Right kidney (tissue), 1 donor: ENCODE measurements around the gene THG1L.
"Not testable (repeated sequence)": the region's sequence is repeated elsewhere in the genome, so short reads cannot be mapped to it uniquely, and the experiment has no call there.

Experiments
- DNase-seq: peaks from one replicate; pipeline ENCODE4 v3.0.0-alpha.2; 2016

The THG1L gene

GRCh38 chr5:157722895-157723294 is 8.3 kb upstream of the THG1L start:
- DNase-seq, result not testable (repeated sequence)

GRCh38 chr5:157726607-157727006 is 4.6 kb upstream of the THG1L start:
- not testable (repeated sequence) for DNase-seq

GRCh38 chr5:157727858-157728257 is 3.4 kb upstream of the THG1L start:
- DNase-seq, result not testable (repeated sequence)

GRCh38 chr5:157729858-157730257 is 1.4 kb upstream of the THG1L start:
- DNase-seq, result no peak

DNA sequence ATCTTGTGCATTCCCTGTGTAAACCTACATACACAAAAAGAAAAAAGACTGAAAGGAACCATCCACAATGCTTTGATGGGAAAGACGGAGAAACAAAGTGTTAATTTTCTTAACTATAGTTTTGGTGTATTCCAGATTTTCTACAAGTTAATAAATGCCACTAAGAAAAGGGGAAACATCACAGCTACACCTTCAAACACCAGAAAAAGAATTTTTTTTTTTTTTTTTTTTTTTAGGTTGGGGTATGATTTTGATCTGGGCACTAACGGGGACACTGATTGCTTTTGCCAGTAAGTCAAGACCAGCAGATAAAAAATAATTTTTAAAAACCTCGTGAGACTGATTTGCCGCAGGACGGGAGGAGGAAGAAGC is 334 bp upstream of the THG1L start:
- DNase-seq, result no peak

DNA sequence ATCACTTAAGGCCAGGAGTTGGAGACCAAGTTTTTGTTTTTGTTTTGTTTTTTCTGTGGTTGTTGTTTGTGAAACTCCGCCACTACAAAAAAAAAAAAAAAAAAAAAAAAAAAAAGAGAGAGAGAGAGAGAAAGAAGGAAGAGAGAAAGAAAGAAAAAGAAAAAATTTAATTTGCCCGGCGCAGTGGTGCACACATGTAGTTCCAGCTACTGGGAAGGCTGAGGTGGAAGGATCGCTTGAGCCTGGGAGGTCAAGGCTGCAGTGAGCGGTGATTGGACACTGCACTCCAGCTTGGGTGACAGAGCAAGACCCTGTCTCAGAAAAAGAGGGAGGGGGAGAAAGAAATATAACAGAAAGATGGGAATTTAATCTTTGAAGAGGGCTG is 902 bp downstream of the THG1L start:
- DNase-seq, result no peak

DNA sequence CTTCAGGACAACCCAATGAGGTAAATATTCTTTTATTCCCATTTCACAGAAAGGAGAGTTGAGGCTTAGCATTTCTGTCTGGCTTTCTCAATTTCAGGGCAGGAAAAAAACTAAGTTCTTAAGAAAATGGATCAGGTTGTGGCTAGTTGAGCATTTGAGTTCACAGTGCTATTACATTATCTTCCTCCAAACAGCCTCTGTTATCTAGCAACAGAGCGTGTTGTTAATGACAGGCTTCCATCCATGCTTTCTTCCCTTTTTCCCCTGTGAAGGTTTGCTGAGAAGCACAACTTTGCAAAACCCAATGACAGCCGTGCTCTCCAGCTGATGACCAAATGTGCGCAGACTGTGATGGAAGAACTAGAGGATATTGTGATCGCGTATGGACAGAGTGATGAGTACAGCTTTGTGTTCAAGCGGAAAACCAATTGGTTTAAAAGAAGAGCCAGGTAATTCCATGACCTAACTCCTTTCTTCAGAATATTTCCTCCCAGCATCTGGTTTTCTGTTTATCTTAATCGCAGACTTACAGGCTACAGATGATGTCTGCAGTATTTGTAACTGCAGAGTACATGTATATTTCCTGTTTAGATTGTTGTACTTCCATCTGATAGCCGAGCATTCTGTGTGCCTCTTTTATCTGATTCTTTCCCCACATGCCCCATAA is 1.5 kb downstream of the THG1L start:
- no peak for DNase-seq

GRCh38 chr5:157734436-157734835 is 3.2 kb downstream of the THG1L start:
- DNase-seq, result no peak

DNA sequence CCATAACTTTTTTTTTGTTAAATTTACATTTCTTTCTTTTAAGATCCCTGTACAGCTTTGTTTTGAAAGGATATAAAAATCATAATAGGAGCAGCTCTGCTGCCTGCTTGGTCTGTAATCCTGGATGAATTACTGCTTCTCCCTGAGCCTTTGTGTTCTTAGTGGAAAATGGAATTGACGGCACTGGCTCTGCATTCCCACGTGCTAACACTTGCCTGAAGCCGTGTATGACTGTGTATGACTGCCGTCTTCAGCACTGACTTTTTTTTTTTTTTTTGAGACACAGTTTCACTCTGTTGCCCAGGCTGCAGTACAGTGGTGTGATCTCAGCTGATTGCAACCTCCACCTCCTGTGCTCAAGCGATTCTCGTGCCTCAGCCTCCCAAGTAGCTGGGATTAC is 4.8 kb downstream of the THG1L start:
- no peak for DNase-seq

DNA sequence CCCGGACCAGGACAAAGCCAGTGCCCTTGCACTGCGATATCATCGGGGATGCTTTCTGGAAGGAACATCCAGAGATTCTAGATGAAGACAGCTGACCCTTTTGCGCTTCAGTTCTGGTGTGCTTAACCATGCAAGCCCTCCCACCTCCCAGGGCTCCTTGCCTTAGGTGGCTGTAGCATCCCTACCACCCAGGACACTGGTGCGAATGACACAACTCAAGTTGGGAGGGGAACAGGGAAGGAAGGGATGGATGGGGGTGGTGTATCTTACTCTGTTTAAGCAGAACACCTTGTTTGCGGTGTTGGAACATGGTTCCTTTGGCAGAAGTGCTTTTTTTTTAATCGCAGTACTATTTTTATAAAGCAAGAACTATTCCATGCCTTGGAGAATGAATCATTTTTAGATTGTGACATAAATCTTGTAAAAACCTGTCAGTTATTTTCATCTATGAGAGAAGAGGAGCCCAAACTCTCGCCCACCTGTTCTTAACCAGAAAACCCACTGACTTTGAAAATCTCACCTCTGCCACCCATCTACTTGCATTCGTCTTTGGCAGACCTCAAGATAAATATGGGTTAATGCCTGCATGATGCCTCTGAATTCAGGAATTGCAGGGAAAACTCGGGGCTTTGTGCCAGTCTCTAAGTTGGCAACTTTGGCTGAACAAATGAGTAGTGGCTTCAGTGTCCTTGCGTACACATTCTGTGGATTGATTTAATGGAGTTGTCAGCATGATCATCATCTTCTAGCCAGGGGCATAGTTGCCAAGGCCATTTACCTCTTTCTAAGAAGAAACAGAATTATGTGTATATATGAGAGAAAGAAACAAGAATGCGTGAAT is 8.4 kb downstream of the THG1L start:
- no peak for DNase-seq

- no peak for DNase-seq
These were observed 9.0 kb downstream of the THG1L start for GRCh38 chr5:157740229-157740610.

- no peak for DNase-seq
These were observed 9.9 kb downstream of the THG1L start for GRCh38 chr5:157741131-157741530.

GRCh38 chr5:157743163-157744050 is 12.2 kb downstream of the THG1L start, which contains the start of gene LSM11:
Gene LSM11 (plus strand): TSS chr5:157743712. CDS start chr5:157743751, 39 bp downstream.
- peak; percentile 99 for DNase-seq

GRCh38 chr5:157744051-157745011 is 13.1 kb downstream of the THG1L start:
- DNase-seq, result peak; percentile 67

DNA sequence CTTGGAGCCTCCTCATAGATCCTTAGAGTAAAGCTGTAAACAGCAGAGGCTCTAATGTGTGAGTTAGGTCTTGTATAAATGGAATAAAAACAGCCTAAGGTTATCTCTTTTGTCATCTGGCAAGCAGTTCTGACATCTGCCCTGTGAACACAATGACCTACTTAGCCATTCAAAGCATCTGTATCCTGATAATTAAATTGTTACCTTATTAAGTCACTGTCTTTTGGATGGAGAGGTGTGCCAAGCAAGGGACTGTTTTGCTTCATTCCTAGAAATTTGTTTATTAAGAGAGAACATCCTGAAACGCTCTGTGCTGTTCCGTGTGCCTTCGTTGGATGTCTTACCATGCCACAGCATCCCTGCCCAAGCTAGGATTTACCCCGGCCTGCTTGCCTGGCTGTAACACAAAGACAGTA is 13.8 kb downstream of the THG1L start:
- DNase-seq, result no peak

DNA sequence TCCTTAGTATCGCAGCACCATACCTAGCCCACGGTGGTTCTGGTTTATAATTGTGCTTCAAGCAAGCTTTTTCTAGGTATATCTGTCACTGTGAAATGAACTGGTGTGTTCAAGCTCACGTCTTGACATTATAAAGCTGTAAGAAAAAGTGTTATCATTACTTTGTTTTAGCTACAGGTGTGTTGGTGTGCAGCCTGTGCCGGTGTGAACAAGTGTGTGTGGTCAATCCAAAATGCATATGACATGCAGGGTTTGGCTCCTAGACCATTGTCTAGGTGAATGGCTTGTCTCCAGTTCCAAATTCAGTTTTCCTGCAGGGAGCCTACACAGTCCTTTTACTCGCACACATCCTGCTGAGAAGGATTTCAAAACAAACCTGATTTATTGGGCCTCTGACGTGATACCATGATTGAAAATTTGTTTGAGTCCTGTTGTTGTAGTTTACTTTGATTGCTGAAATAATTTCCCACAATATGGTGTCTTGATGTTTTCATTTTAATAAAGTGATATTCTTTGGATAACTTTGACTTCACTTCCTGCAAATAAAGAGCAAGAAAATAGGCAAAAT is 16.0 kb downstream of the THG1L start:
- DNase-seq, result no peak

- no peak for DNase-seq
These were observed 16.8 kb downstream of the THG1L start for GRCh38 chr5:157747766-157748700.

- no peak for DNase-seq
These were observed 17.7 kb downstream of the THG1L start for GRCh38 chr5:157748760-157749461.

DNA sequence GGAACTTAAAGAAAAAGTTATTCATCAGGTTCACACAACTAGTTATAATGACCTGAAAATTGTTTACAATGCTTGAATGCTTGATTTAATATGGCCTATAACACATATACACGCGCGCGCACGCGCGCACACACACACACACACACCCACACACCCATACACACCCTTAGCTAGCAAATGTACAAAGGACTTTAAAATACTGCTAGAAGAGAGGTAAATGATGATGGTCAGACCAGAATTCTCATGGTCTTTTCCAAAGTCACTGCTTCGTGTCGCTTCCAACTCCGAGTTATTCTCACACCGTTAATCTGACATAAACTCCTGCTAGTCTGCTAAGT is 18.2 kb downstream of the THG1L start:
- DNase-seq, result no peak

DNA sequence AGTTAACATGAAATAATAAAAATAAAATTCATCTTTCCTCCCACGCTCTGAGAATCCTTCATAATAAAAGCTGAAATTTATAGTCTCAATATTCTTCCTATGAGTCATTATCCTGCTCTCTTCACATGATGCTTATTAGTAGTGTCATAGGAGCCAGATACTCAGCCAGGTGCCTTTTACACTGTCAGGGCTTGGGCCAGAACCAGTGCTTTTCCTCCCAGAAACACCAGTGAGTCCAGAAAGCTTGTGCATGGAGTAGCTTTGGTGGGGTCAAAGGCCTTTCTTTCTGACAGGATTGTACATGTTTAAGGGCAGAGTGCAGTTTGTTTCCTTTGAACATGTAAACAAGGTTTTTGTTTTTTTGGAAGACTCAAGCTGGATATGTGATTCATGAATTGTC is 19.1 kb downstream of the THG1L start:
- no peak for DNase-seq
